ENCODE measurements around the gene IMPA2. TPM values are rescaled to one million over a fixed set of nuclear protein-coding genes. Genes with fewer than 3 reads are reported as not detected.
A peak's percentile ranks its signal among the peaks of the same experiment; 100 is the strongest.
"Not testable (repeated sequence)": the region's sequence is repeated elsewhere in the genome, so short reads cannot be mapped to it uniquely, and the experiment has no call there.

IMPA2 gene
- polyA plus RNA-seq, 1 experiment, result 12.8 TPM

- TF ChIP-seq CTCF (IDR thresholded peaks at IDR 0.05; ENCODE audit: low read depth, low read length), result no peak
- Histone ChIP-seq H3K27me3 (ENCODE audit: control insufficient read depth, insufficient read depth, low read length) (no peaks in the 10 kb centered on the region), H3K27ac (ENCODE audit: low read depth, low read length) (no peak overlapping the region), H3K9me3 (ENCODE audit: control insufficient read depth, insufficient read depth, low read length) (no peaks in the 10 kb centered on the region; the same call in 1 of the 2 replicates), H3K4me3 (ENCODE audit: low read depth, low read length) (no peak overlapping the region)
- DNase-seq (ENCODE audit: low read depth, low spot score), result no peak
- ChIA-PET CTCF (interaction anchor here (10.6 kb wide), 1 partner anchor 52 kb away, joined by 342 read pairs; no protein-coding TSS in a partner anchor), POLR2A (no interaction called here)
Observed at GRCh38 chr18:11944252-11944651, 37.1 kb upstream of the IMPA2 start.

- no peak overlapping the region for H3K27ac ChIP-seq (ENCODE audit: low read depth, low read length)
- no peak for TF ChIP-seq CTCF (IDR thresholded peaks at IDR 0.05; ENCODE audit: low read depth, low read length)
- no peaks in the 10 kb centered on the region for H3K27me3 ChIP-seq (ENCODE audit: control insufficient read depth, insufficient read depth, low read length)
- no peak for DNase-seq (ENCODE audit: low read depth, low spot score)
- no peaks in the 10 kb centered on the region; the same call in 1 of the 2 replicates for H3K9me3 ChIP-seq (ENCODE audit: control insufficient read depth, insufficient read depth, low read length)
- POLR2A ChIA-PET, result no interaction called here
- CTCF ChIA-PET, result interaction anchor here (0.8 to 10.6 kb wide), 2 partner anchors 52 to 212 kb away, joined by 3 to 342 read pairs; no protein-coding TSS in a partner anchor
- no peak overlapping the region for H3K4me3 ChIP-seq (ENCODE audit: low read depth, low read length)
Observed at GRCh38 chr18:11944786-11945185, 36.5 kb upstream of the IMPA2 start.

- not testable (repeated sequence) for H3K27ac ChIP-seq (ENCODE audit: low read depth, low read length); H3K27me3 ChIP-seq (ENCODE audit: control insufficient read depth, insufficient read depth, low read length); H3K4me3 ChIP-seq (ENCODE audit: low read depth, low read length); H3K9me3 ChIP-seq (ENCODE audit: control insufficient read depth, insufficient read depth, low read length); DNase-seq (ENCODE audit: low read depth, low spot score)
- ChIA-PET CTCF (interaction anchor here (0.5 to 10.6 kb wide), 9 partner anchors 8 to 1912 kb away, joined by 3 to 342 read pairs (median 4); partner anchors contain the start of gene IMPA2), POLR2A (interaction anchor here (0.7 to 1.5 kb wide), 4 partner anchors 10 to 49 kb away, joined by 4 to 9 read pairs (median 6); partner anchors contain the start of gene IMPA2)
Observed at GRCh38 chr18:11945834-11946659, 35.3 kb upstream of the IMPA2 start.

GRCh38 chr18:11946756-11947155 lies 34.6 kb upstream of the IMPA2 start:
- ChIA-PET POLR2A (interaction anchor here (0.7 to 1.5 kb wide), 4 partner anchors 10 to 48 kb away, joined by 4 to 9 read pairs (median 6); partner anchors contain the start of gene IMPA2), CTCF (interaction anchor here (0.6 to 2.2 kb wide), 6 partner anchors 9 to 92 kb away, joined by 3 to 20 read pairs (median 4); no protein-coding TSS in a partner anchor)
- no peaks in the 10 kb centered on the region; the same call in 1 of the 2 replicates for H3K9me3 ChIP-seq (ENCODE audit: control insufficient read depth, insufficient read depth, low read length)
- H3K27ac ChIP-seq (ENCODE audit: low read depth, low read length), result peak overlapping the region; percentile 89
- no peak for DNase-seq (ENCODE audit: low read depth, low spot score)
- no peak overlapping the region for H3K4me3 ChIP-seq (ENCODE audit: low read depth, low read length)
- H3K27me3 ChIP-seq (ENCODE audit: control insufficient read depth, insufficient read depth, low read length), result no peaks in the 10 kb centered on the region
- TF ChIP-seq CTCF (IDR thresholded peaks at IDR 0.05; ENCODE audit: low read depth, low read length), result no peak

GRCh38 chr18:11947214-11948191 lies 33.8 kb upstream of the IMPA2 start:
- no peak for TF ChIP-seq CTCF (IDR thresholded peaks at IDR 0.05; ENCODE audit: low read depth, low read length)
- peak overlapping the region; percentile 37 for H3K4me3 ChIP-seq (ENCODE audit: low read depth, low read length)
- H3K27ac ChIP-seq (ENCODE audit: low read depth, low read length), result peak overlapping the region; percentile 89
- POLR2A ChIA-PET, result interaction anchor here (0.6 to 2.6 kb wide), 5 partner anchors 16 to 47 kb away, joined by 5 to 13 read pairs (median 7); partner anchors contain the start of gene IMPA2
- no peaks in the 10 kb centered on the region for H3K27me3 ChIP-seq (ENCODE audit: control insufficient read depth, insufficient read depth, low read length)
- CTCF ChIA-PET, result interaction anchor here (0.6 to 4.0 kb wide), 7 partner anchors 9 to 91 kb away, joined by 3 to 33 read pairs (median 5); no protein-coding TSS in a partner anchor
- DNase-seq (ENCODE audit: low read depth, low spot score), result peak; percentile 87
- H3K9me3 ChIP-seq (ENCODE audit: control insufficient read depth, insufficient read depth, low read length), result no peaks in the 10 kb centered on the region; the same call in 1 of the 2 replicates

Measured in AG04450 (cell line).